ACC112 (cell line): Measurements from ENCODE around the gene MAP4K4.

ENCODE experiments used
- H2AFZ ChIP-seq: fragments of 200-600 bp; sonication (generic); one replicate; pipeline ENCODE4 v1.6.0; 2017; ENCODE audit warnings: antibody characterized with exemption, low read length; ENCODE audit not compliant: unreplicated experiment
- H3K27ac ChIP-seq: fragments of 200-600 bp; sonication (generic); 2 replicates; pipeline ENCODE4 v1.5.1; 2014; ENCODE audit warnings: low read depth, mild to moderate bottlenecking, antibody characterized with exemption, low read length, moderate library complexity
- H3K27me3 ChIP-seq: fragments of 200-600 bp; sonication (generic); 2 replicates; pipeline ENCODE4 v1.6.1; 2014; ENCODE audit warnings: mild to moderate bottlenecking, antibody characterized with exemption, low read length, moderate library complexity, mixed read lengths; ENCODE audit not compliant: insufficient read depth
- H3K36me3 ChIP-seq: fragments of 200-600 bp; sonication (generic); 2 replicates; pipeline ENCODE4 v1.6.1; 2016; ENCODE audit warnings: mild to moderate bottlenecking, antibody characterized with exemption, low read length, moderate library complexity, mixed read lengths; ENCODE audit not compliant: insufficient read depth
- H3K4me1 ChIP-seq: fragments of 200-600 bp; sonication (generic); one replicate; pipeline ENCODE4 v1.6.1; 2016; ENCODE audit warnings: low read length, mixed read lengths; ENCODE audit not compliant: insufficient read depth, unreplicated experiment, control insufficient read depth
- H3K4me3 ChIP-seq: fragments of 200-600 bp; sonication (generic); 2 replicates; pipeline ENCODE4 v1.5.1; 2014; ENCODE audit warnings: mild to moderate bottlenecking, low read depth, low read length
- H3K79me2 ChIP-seq: fragments of 200-600 bp; sonication (generic); one replicate; pipeline ENCODE4 v1.6.0; 2016; ENCODE audit warnings: low read length; ENCODE audit not compliant: control insufficient read depth, unreplicated experiment, insufficient read depth

Gene MAP4K4

DNA sequence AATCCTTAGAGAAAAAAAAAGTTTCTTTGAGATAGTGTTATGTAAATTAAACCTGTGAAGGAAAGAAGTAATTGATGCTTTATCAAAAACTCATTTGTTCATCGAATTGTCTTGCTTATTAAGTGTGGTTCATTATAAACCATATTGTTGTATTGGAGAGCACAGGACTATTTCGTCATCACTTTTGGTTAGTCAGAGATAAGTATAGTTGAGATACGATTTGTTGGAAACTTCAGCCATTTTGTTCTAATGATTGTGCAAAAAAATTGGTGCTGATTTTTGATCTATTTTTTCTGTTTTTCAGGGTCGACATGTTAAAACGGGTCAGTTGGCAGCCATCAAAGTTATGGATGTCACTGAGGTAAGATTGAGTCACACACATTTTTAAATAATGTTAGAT is 92.9 kb downstream of the MAP4K4 start:
- peak overlapping the region; percentile 80 for H3K27ac ChIP-seq
- peaks cover 95% of the 10 kb centered on the region for H3K79me2 ChIP-seq
- peaks cover 74% of the 10 kb centered on the region for H3K4me1 ChIP-seq

GRCh38 chr2:101790857-101791256 is 93.3 kb downstream of the MAP4K4 start:
- H3K79me2 ChIP-seq = peaks cover 95% of the 10 kb centered on the region
- H3K36me3 ChIP-seq = peaks cover 10% of the 10 kb centered on the region
- peak overlapping the region; percentile 80 for H3K27ac ChIP-seq
- H3K4me3 ChIP-seq = peak overlapping the region; percentile 29; the same call in 1 of the 2 replicates
- H3K27me3 ChIP-seq = no peaks in the 10 kb centered on the region
- H2AFZ ChIP-seq = no peak overlapping the region
- H3K4me1 ChIP-seq = peaks cover 77% of the 10 kb centered on the region

More for the DNA sequence above, 92.9 kb downstream of the MAP4K4 start:
- no peaks in the 10 kb centered on the region for H3K27me3 ChIP-seq
- H3K4me3 ChIP-seq = peak overlapping the region; percentile 29; the same call in 1 of the 2 replicates
- no peak overlapping the region for H2AFZ ChIP-seq
- peaks cover 10% of the 10 kb centered on the region for H3K36me3 ChIP-seq

GRCh38 chr2:101792208-101792607 is 94.7 kb downstream of the MAP4K4 start:
- H3K79me2 ChIP-seq = peaks cover 95% of the 10 kb centered on the region
- H3K36me3 ChIP-seq = peaks cover 10% of the 10 kb centered on the region
- H3K4me3 ChIP-seq = no peak overlapping the region
- H2AFZ ChIP-seq = no peak overlapping the region
- no peaks in the 10 kb centered on the region for H3K27me3 ChIP-seq
- H3K27ac ChIP-seq = no peak overlapping the region
- peaks cover 70% of the 10 kb centered on the region for H3K4me1 ChIP-seq

DNA sequence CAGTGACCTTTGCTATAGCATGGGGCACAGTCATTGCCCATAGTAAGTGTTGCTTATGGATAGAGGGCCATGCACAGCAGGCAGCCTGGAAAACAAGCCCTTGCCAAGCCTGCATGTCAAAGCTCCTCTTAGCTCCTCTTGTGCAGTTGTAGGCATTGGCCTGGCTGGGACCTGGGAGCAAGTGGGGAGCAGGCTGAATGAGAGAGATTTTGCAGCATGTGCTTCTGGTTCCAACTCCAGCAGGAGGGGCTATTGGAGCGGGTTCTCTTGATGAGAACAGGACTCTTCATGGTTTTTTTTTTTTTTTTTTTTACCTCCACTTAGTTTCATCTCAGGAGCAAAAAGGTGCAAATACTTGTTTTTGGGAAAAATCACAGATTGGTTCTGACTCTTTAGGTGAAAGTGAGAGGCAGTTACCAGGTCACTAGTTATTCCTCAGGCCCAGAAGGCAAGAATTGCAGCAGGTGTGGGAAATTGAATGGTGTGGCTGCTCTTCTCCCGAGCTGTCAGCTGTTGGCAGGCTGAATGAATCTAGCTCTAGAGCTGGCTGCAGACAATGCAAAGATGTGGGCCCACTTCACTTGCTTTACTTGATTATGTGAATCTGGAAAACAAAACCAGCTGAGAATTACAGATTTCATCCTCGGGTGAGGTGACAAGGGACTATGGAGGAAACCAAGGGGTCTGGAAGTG is 95.9 kb downstream of the MAP4K4 start:
- Histone ChIP-seq H3K36me3 (peaks cover 10% of the 10 kb centered on the region), H3K27ac (no peak overlapping the region), H3K79me2 (peaks cover 92% of the 10 kb centered on the region), H3K4me1 (peaks cover 63% of the 10 kb centered on the region), H3K4me3 (no peak overlapping the region), H3K27me3 (no peaks in the 10 kb centered on the region), H2AFZ (no peak overlapping the region)

GRCh38 chr2:101794141-101794540 is 96.6 kb downstream of the MAP4K4 start:
- Histone ChIP-seq H3K36me3 (peaks cover 10% of the 10 kb centered on the region), H3K4me3 (no peak overlapping the region), H3K27ac (no peak overlapping the region), H2AFZ (no peak overlapping the region), H3K27me3 (no peaks in the 10 kb centered on the region), H3K79me2 (peaks cover 92% of the 10 kb centered on the region), H3K4me1 (peaks cover 57% of the 10 kb centered on the region)

DNA sequence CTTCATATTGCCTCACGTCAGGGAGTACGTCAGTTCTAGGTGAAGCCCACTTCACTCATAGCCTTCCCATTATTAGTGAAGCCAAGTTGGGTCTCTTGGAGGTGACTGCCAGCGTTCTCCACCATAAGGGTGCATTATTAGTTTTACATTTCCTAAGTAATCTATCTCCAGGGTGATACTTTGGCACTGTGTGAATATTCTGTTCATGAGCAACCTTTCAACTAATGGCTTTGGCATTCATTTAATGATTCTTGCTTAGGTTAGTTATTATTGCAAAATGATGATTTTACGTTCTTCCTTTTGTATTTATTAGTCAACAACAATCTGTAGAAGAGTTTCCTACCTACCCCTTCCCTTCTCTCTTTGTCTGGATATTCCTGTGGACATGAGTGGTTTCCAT is 97.5 kb downstream of the MAP4K4 start:
- no peak overlapping the region for H2AFZ ChIP-seq
- peaks cover 91% of the 10 kb centered on the region for H3K79me2 ChIP-seq
- no peak overlapping the region for H3K4me3 ChIP-seq
- no peak overlapping the region for H3K27ac ChIP-seq
- no peaks in the 10 kb centered on the region for H3K27me3 ChIP-seq
- H3K4me1 ChIP-seq = peaks cover 50% of the 10 kb centered on the region
- H3K36me3 ChIP-seq = peaks cover 10% of the 10 kb centered on the region

GRCh38 chr2:101796825-101797600 is 99.5 kb downstream of the MAP4K4 start:
- Histone ChIP-seq H3K79me2 (peaks cover 93% of the 10 kb centered on the region), H3K27me3 (no peaks in the 10 kb centered on the region), H3K36me3 (no peaks in the 10 kb centered on the region; the same call in 1 of the 2 replicates), H3K4me1 (peaks cover 34% of the 10 kb centered on the region), H2AFZ (no peak overlapping the region), H3K4me3 (no peak overlapping the region), H3K27ac (no peak overlapping the region)

DNA sequence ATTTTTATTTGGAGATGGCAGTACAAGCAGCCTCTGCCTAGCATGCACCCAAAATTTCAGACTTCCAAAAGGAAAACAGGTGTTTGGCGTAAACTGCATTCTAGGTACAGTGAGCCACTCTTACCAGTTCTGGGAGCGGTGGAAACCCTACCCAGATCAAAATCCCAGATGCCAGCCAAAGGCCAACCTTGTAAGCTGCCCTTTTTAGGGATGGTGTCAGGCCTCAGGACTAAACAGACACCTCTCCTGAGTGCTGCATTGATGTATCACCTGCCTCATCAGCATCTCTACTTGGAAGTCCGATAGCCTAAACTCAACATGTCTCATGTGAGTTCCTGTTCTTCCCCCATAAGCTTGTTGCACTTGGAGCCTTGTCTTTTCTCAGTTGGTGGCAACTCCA is 104.0 kb downstream of the MAP4K4 start:
- Histone ChIP-seq H3K4me3 (no peak overlapping the region), H2AFZ (no peak overlapping the region), H3K27me3 (no peaks in the 10 kb centered on the region), H3K79me2 (peaks cover 88% of the 10 kb centered on the region), H3K27ac (no peak overlapping the region), H3K4me1 (peaks cover 40% of the 10 kb centered on the region), H3K36me3 (no peaks in the 10 kb centered on the region)

DNA sequence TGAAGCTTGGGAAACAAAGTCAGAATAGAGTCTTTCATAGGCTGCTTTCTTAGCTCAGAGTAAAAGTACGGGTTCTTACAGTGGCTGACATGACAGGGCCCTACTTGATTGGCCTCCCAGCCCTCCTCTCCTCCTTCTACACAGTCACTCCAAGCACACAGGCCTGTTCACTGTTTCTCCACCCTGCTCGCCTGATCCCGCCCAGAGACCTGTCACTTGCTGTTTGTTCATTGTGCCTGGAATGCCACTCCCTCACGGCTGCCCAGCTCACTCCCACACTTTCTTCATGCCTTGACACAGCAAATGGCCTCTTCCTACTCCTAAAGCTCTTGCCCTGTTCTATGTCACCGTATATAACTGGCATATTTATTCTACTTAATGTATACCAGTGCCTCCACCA is 104.8 kb downstream of the MAP4K4 start:
- Histone ChIP-seq H3K79me2 (peaks cover 88% of the 10 kb centered on the region), H3K36me3 (no peaks in the 10 kb centered on the region), H3K4me3 (no peak overlapping the region), H3K27me3 (no peaks in the 10 kb centered on the region), H3K4me1 (peaks cover 49% of the 10 kb centered on the region), H2AFZ (no peak overlapping the region), H3K27ac (no peak overlapping the region)

- Histone ChIP-seq H3K27me3 (no peaks in the 10 kb centered on the region), H2AFZ (no peak overlapping the region), H3K79me2 (peaks cover 91% of the 10 kb centered on the region), H3K4me1 (peaks cover 57% of the 10 kb centered on the region), H3K4me3 (no peak overlapping the region), H3K36me3 (no peaks in the 10 kb centered on the region), H3K27ac (peak overlapping the region; percentile 51)
Observed at GRCh38 chr2:101803128-101803527, 105.6 kb downstream of the MAP4K4 start.
